Heart left ventricle (tissue), 16 donors: Measurements from ENCODE around the gene IGSF5. TPM values are rescaled to one million over a fixed set of nuclear protein-coding genes. Genes with fewer than 3 reads are reported as not detected.
A peak's percentile ranks its signal among the peaks of the same experiment; 100 is the strongest.

ENCODE experiments used
- ATAC-seq, 4 donors: fragments of 200-7000 bp; cut with Tn5 transposase; one replicate each; pipeline ENCODE4 v1.9.1; 2020 to 2022; ENCODE audit warnings: moderate library complexity in 4 of 4, mild to moderate bottlenecking in 3 of 4, moderate number of reproducible peaks in 1 of 4
- DNase-seq, 5 donors: peaks; one replicate each; pipeline ENCODE4 v3.0.0-alpha.2; 2020
- H3K27ac ChIP-seq, 12 donors: fragments of 200-600 bp; sonication (generic) in 4 of 12; one replicate each; pipeline versions ENCODE4 v1.5.0 to v1.8.0; 2016 to 2022; ENCODE audit warnings: mild to moderate bottlenecking in 2 of 12
- H3K27me3 ChIP-seq, 9 donors: fragments of 200-600 bp; sonication (generic) in 2 of 9; one replicate each; pipeline versions ENCODE4 v1.5.1 to v1.8.0; 2016 to 2022; ENCODE audit warnings: mild to moderate bottlenecking in 3 of 9
- H3K36me3 ChIP-seq, 9 donors: fragments of 200-600 bp; sonication (generic) in 2 of 9; one replicate each; pipeline versions ENCODE4 v1.5.0 to v1.8.0; 2018 to 2022; ENCODE audit warnings: mild to moderate bottlenecking in 2 of 9
- H3K4me1 ChIP-seq, 12 donors: fragments of 200-600 bp; sonication (generic) in 4 of 12; one replicate each; pipeline versions ENCODE4 v1.5.0 to v1.8.0; 2016 to 2022; ENCODE audit warnings: mild to moderate bottlenecking in 3 of 12
- H3K4me3 ChIP-seq, 12 donors: fragments of 200-600 bp; sonication (generic) in 4 of 12; one replicate each; pipeline versions ENCODE4 v1.5.0 to v1.8.0; 2017 to 2022; ENCODE audit warnings: mild to moderate bottlenecking in 9 of 12, moderate library complexity in 4 of 12
- H3K9me3 ChIP-seq, 12 donors: fragments of 200-600 bp; sonication (generic) in 4 of 12; one replicate each; pipeline versions ENCODE4 v1.5.0 to v1.8.0; 2016 to 2022; ENCODE audit warnings: mild to moderate bottlenecking in 1 of 12
- CTCF ChIP-seq, 12 donors: fragments of 200-600 bp; sonication (generic) in 4 of 12; IDR thresholded peaks; one replicate each; pipeline versions ENCODE4 v1.5.0 to v1.8.0; 2018 to 2022; ENCODE audit warnings: antibody characterized with exemption in 12 of 12, mild to moderate bottlenecking in 5 of 12
- POLR2A ChIP-seq, 2 donors: fragments of 450-650 bp; IDR thresholded peaks; one replicate each; pipeline ENCODE4 v1.6.1; 2017; ENCODE audit warnings: antibody characterized with exemption in 2 of 2, mild to moderate bottlenecking in 2 of 2, moderate library complexity in 2 of 2
- WGBS, 4 donors: extraction: QIAGEN DNeasy Blood & Tissue Kit in 2 of 4; methylation state at CpG; one replicate each; pipeline versions ENCODE4 v1.1.5 to v1.1.7; 2013 to 2018; 5-methylcytosine and 5-hydroxymethylcytosine counted together
- intact Hi-C, 10 donors: fragments of 100-400 bp; cut with DNase I; formaldehyde crosslinking; loops; one replicate each; pipeline versions ENCODE4 v1.11.1 to v1.14.2; 2022
- polyA plus RNA-seq, 2 donors: library from polyadenylated mRNA; stranded (reverse); fragments of 200-250 nt; gene quantifications; one replicate each; pipeline ENCODE4 v1.2.3, GENCODE V29; 2013
- total RNA-seq, 9 donors: library from RNA; depleted of rRNA in 2 of 9; stranded (reverse); fragments of >200 nt in 2 of 9; fragmentation: NEBNext Ultra II Directional in 3 of 9; extraction: Animal tissue kit (Norgen Biotek cat#: 25700) in 3 of 9; gene quantifications; one replicate each; pipeline versions ENCODE4 v1.1.0 to v1.2.4, GENCODE V29; 2016 to 2023
- donor health status: ischemic (EF 13 %, LVEDD 7.1; RV severe dilation, severe dysfunction).
- donor health status: healthy with polysubstance abuse.
- donor health status: DM: no; HTN: yes; CAD: no.
- donor health status: DM: no; HTN: no; CAD: no.
- donor health status: ischemic (EF 25% LVEDD 6.9; RV normal size, moderate dysfunction).
- donor health status: ischemic (EF 25% LVEDD 5.7; RV mildly dilated, moderate dysfunction).
- donor health status: healthy.
- donor health status: DM: yes; HTN: yes; CAD: no.
- donor health status: ischemic (EF 35%, LVEDD 5.7; RV mildly dilated, moderate dysfunction).
- donor health status: nonischemic (EF 11% LVEDD 7.7; RV severe dilation, severe dysfunction).
- donor health status: DM: yes; HTN: yes; CAD: no.
- donor health status: PGD.
- donor health status: ischemic (EF 29% LVEDD 5.4; RV normal size, mild dysfunction).
- donor health status: nonischemic (EF 23%, LVEDD 6.1; RV moderate dilation, normal function).

IGSF5 gene
- total and polyA plus RNA-seq, 11 donors = 0.98 to 6.4 (median 4.2) TPM

GRCh38 chr21:39703578-39703977, 41.4 kb upstream of the IGSF5 start:
- TF ChIP-seq POLR2A (IDR thresholded peaks at IDR 0.05) (no peak), CTCF (IDR thresholded peaks at IDR 0.05) (no peak)
- H3K27me3 ChIP-seq = no peaks in the 10 kb centered on the region
- H3K4me3 ChIP-seq = no peak overlapping the region
- intact Hi-C loops = no loop called here
- H3K4me1 ChIP-seq = no peaks in the 10 kb centered on the region
- DNase-seq (no peak), ATAC-seq (no peak)
- no peak overlapping the region for H3K27ac ChIP-seq
- peaks cover 0 to 17% (median 8%) of the 10 kb centered on the region in 12 donors for H3K9me3 ChIP-seq
- WGBS, 4 donors = 74 to 82% (median 78%) methylated on average over 1 of the region's 1 CpG
- no peaks in the 10 kb centered on the region for H3K36me3 ChIP-seq

- intact Hi-C loops = no loop called here
- 90 to 92% (median 90%) methylated on average over 2 of the region's 2 CpGs for WGBS, 4 donors
Observed at GRCh38 chr21:39705849-39706248, 39.1 kb upstream of the IGSF5 start.

GRCh38 chr21:39707316-39707715, 37.7 kb upstream of the IGSF5 start:
- Histone ChIP-seq H3K27ac (no peak overlapping the region), H3K4me1 (no peaks in the 10 kb centered on the region), H3K9me3 (peaks cover 0 to 17% (median 8%) of the 10 kb centered on the region in 12 donors), H3K4me3 (no peak overlapping the region), H3K36me3 (no peaks in the 10 kb centered on the region), H3K27me3 (no peaks in the 10 kb centered on the region)
- ATAC-seq = no peak
- TF ChIP-seq POLR2A (IDR thresholded peaks at IDR 0.05) (no peak), CTCF (IDR thresholded peaks at IDR 0.05) (no peak)
- 15 to 41% (median 35%) methylated on average over 1 of the region's 1 CpG for WGBS, 4 donors
- no peak for DNase-seq
- intact Hi-C loops = no loop called here

More at GRCh38 chr21:39705849-39706248, 39.1 kb upstream of the IGSF5 start:
- no peaks in the 10 kb centered on the region for H3K4me1 ChIP-seq
- H3K36me3 ChIP-seq = no peaks in the 10 kb centered on the region
- peaks cover 0 to 17% (median 8%) of the 10 kb centered on the region in 12 donors for H3K9me3 ChIP-seq
- ATAC-seq (no peak), DNase-seq (no peak)
- no peaks in the 10 kb centered on the region for H3K27me3 ChIP-seq
- no peak overlapping the region for H3K4me3 ChIP-seq
- H3K27ac ChIP-seq = no peak overlapping the region
- peak in 2 of 12 donors; percentile 3 to 21 for TF ChIP-seq CTCF (IDR thresholded peaks at IDR 0.05)
- no peak for TF ChIP-seq POLR2A (IDR thresholded peaks at IDR 0.05)

GRCh38 chr21:39710866-39711265, 34.1 kb upstream of the IGSF5 start:
- Histone ChIP-seq H3K27me3 (no peaks in the 10 kb centered on the region), H3K36me3 (no peaks in the 10 kb centered on the region), H3K4me3 (no peak overlapping the region), H3K4me1 (peaks cover 0 to 3% (median 0%) of the 10 kb centered on the region in 12 donors), H3K9me3 (no peaks in the 10 kb centered on the region), H3K27ac (no peak overlapping the region)
- DNase-seq (no peak), ATAC-seq (no peak)
- intact Hi-C loops = loop anchor here in 1 of 10 donors (10.0 kb wide), 1 partner anchor 106 kb away; no protein-coding TSS in a partner anchor
- WGBS, 4 donors = 93 to 96% (median 95%) methylated on average over 8 of the region's 8 CpGs
- TF ChIP-seq POLR2A (IDR thresholded peaks at IDR 0.05) (no peak), CTCF (IDR thresholded peaks at IDR 0.05) (no peak)
